Testis (tissue), 2 donors: Measurements from ENCODE around the gene FCAMR.

Experiments
- POLR2A ChIP-seq: fragments of 450-650 bp; IDR thresholded peaks from one replicate; pipeline ENCODE4 v1.6.1; 2017; ENCODE audit warnings: antibody characterized with exemption, mild to moderate bottlenecking, moderate library complexity
- TF ChIP-seq, protein P1 (sequence below), 3 experiments: fragments of 450-650 bp in 2 of 3; fragments of 200-600 bp in 1 of 3; sonication (generic) in 1 of 3; IDR thresholded peaks; one replicate each; pipeline ENCODE4 v1.5.1; 2016 to 2019; ENCODE audit warnings: antibody characterized with exemption in 3 of 3, mild to moderate bottlenecking in 2 of 3, moderate library complexity in 1 of 3

DNA sequence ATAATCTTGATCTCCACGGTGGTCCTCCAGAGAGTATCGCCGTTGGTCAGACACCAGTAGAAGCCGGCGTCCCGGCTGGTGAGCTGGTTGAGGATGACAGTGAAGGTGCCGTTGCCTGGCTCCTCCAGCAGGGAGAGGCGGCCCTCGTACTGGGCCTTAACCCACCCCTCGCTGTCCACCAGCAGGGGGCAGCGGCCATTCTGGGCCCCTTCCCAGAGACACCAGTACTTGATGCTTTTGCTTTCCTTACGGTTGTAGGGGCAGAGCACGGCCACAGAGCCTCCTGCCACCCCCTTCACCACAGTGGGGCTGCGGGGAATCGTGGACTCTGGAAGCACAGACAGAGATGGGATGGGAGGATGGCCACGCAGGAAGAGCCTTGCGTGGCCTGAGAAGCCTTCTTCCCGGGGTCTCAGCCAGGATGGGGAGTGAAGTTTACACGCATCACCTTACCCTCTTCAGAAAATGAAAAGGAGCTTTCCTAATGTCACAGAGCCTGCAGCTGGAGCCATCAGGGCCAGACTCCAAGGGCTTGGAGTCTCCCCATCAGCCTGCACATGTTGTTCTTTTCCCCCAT, 34.7 kb downstream of the FCAMR start:
- TF ChIP-seq, protein P1, sequence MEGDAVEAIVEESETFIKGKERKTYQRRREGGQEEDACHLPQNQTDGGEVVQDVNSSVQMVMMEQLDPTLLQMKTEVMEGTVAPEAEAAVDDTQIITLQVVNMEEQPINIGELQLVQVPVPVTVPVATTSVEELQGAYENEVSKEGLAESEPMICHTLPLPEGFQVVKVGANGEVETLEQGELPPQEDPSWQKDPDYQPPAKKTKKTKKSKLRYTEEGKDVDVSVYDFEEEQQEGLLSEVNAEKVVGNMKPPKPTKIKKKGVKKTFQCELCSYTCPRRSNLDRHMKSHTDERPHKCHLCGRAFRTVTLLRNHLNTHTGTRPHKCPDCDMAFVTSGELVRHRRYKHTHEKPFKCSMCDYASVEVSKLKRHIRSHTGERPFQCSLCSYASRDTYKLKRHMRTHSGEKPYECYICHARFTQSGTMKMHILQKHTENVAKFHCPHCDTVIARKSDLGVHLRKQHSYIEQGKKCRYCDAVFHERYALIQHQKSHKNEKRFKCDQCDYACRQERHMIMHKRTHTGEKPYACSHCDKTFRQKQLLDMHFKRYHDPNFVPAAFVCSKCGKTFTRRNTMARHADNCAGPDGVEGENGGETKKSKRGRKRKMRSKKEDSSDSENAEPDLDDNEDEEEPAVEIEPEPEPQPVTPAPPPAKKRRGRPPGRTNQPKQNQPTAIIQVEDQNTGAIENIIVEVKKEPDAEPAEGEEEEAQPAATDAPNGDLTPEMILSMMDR (IDR thresholded peaks at IDR 0.05), result peak; percentile 12 to 27 (median 23)
- no peak for TF ChIP-seq POLR2A
